OCI-LY3 (cell line): Measurements from ENCODE around the gene PSMA3.
A peak's percentile ranks its signal among the peaks of the same experiment; 100 is the strongest.

ENCODE experiments used
- H2AFZ ChIP-seq: fragments of 200-600, 300-600 bp; shearing (Covaris generic); 2 replicates; pipeline ENCODE4 v1.6.0; 2014; ENCODE audit warnings: antibody characterized with exemption, low read depth, low read length
- H3K27ac ChIP-seq: fragments of 200-600, 300-600 bp; sonication (generic); 2 replicates; pipeline ENCODE4 v1.5.1; 2014; ENCODE audit warnings: mild to moderate bottlenecking, low read length, moderate library complexity, mixed read lengths
- H3K27me3 ChIP-seq: fragments of 200-600, 300-600 bp; sonication (generic); 2 replicates; pipeline ENCODE4 v1.6.1; 2014; ENCODE audit warnings: low read depth, low read length, mixed read lengths
- H3K36me3 ChIP-seq: fragments of 200-600, 300-600 bp; sonication (generic); replicated peaks from 2 replicates; pipeline ENCODE3; 2014; ENCODE audit warnings: low read depth, low read length, mixed read lengths
- H3K4me1 ChIP-seq: fragments of 300-600, 200-600 bp; sonication (generic); 2 replicates; pipeline ENCODE4 v1.6.1; 2014; ENCODE audit warnings: low read length, mixed read lengths
- H3K4me2 ChIP-seq: fragments of 200-600, 300-600 bp; sonication (generic); 2 replicates; pipeline ENCODE4 v1.6.1; 2014; ENCODE audit warnings: low read length, mixed read lengths
- H3K4me3 ChIP-seq: fragments of 300-600, 200-600 bp; sonication (generic); 2 replicates; pipeline ENCODE4 v1.5.1; 2014; ENCODE audit warnings: antibody characterized with exemption, mild to moderate bottlenecking, low read length, moderate library complexity
- H3K79me2 ChIP-seq: fragments of 300-600, 200-600 bp; shearing (Covaris generic); 2 replicates; pipeline ENCODE4 v1.6.1; 2014; ENCODE audit warnings: mild to moderate bottlenecking, low read length, mixed read lengths
- H3K9ac ChIP-seq: fragments of 300-600, 200-600 bp; shearing (Covaris generic); 2 replicates; pipeline ENCODE4 v1.6.0; 2014; ENCODE audit warnings: mild to moderate bottlenecking, low read length, moderate library complexity
- H3K9me3 ChIP-seq: fragments of 200-600, 300-600 bp; shearing (Covaris generic); 2 replicates; pipeline ENCODE4 v1.6.1; 2014; ENCODE audit warnings: low read length, mixed read lengths; ENCODE audit not compliant: insufficient read depth
- H4K20me1 ChIP-seq: fragments of 200-600, 300-600 bp; sonication (generic); 2 replicates; pipeline ENCODE4 v1.6.1; 2016; ENCODE audit warnings: low read length, mixed read lengths; ENCODE audit not compliant: insufficient read depth
- CTCF ChIP-seq: fragments of 200-600, 300-600 bp; sonication (generic); IDR thresholded peaks from 2 replicates; pipeline ENCODE4 v1.5.1; 2014; ENCODE audit warnings: antibody characterized with exemption, low read length, low read depth
- EZH2phosphoT487 ChIP-seq: fragments of 200-600 bp; shearing (Covaris generic); IDR thresholded peaks from 2 replicates; pipeline ENCODE4 v1.6.1; 2018; ENCODE audit warnings: antibody characterized with exemption, mixed run types, low read depth

The PSMA3 gene

GRCh38 chr14:58216544-58216943 is 28.1 kb upstream of the PSMA3 start:
- no peak overlapping the region for H3K9ac ChIP-seq
- H3K4me1 ChIP-seq = no peaks in the 10 kb centered on the region
- H3K79me2 ChIP-seq = no peaks in the 10 kb centered on the region
- H3K4me2 ChIP-seq = no peak overlapping the region
- TF ChIP-seq CTCF (no peak), EZH2phosphoT487 (no peak)
- H4K20me1 ChIP-seq = no peaks in the 10 kb centered on the region
- no peaks in the 10 kb centered on the region for H3K9me3 ChIP-seq
- H3K36me3 ChIP-seq = peaks cover 8% of the 10 kb centered on the region
- no peaks in the 10 kb centered on the region for H3K27me3 ChIP-seq
- H2AFZ ChIP-seq = no peak overlapping the region
- no peak overlapping the region for H3K27ac ChIP-seq
- H3K4me3 ChIP-seq = no peak overlapping the region

GRCh38 chr14:58227096-58227819 is 17.4 kb upstream of the PSMA3 start:
- Histone ChIP-seq H3K36me3 (no peaks in the 10 kb centered on the region), H4K20me1 (no peaks in the 10 kb centered on the region)
- no peak for TF ChIP-seq EZH2phosphoT487

GRCh38 chr14:58238252-58239243 is 6.1 kb upstream of the PSMA3 start:
- H3K79me2 ChIP-seq = no peaks in the 10 kb centered on the region; the same call in 1 of the 2 replicates
- peak overlapping the region; percentile 93 for H3K4me2 ChIP-seq
- H3K27ac ChIP-seq = no peak overlapping the region
- peak overlapping the region; percentile 83 for H3K4me3 ChIP-seq
- TF ChIP-seq CTCF = no peak
- no peak for TF ChIP-seq EZH2phosphoT487
- peaks cover 16% of the 10 kb centered on the region for H3K4me1 ChIP-seq
- no peaks in the 10 kb centered on the region for H3K36me3 ChIP-seq
- H3K9ac ChIP-seq = peak overlapping the region; percentile 81
- no peaks in the 10 kb centered on the region for H4K20me1 ChIP-seq
- H2AFZ ChIP-seq = peak overlapping the region; percentile 80
- no peaks in the 10 kb centered on the region for H3K9me3 ChIP-seq
- H3K27me3 ChIP-seq = no peaks in the 10 kb centered on the region

More at GRCh38 chr14:58227096-58227819, 17.4 kb upstream of the PSMA3 start:
- Histone ChIP-seq H3K9me3 (no peaks in the 10 kb centered on the region), H3K79me2 (no peaks in the 10 kb centered on the region), H3K4me2 (no peak overlapping the region), H2AFZ (no peak overlapping the region), H3K27ac (no peak overlapping the region), H3K4me1 (no peaks in the 10 kb centered on the region), H3K4me3 (no peak overlapping the region), H3K27me3 (no peaks in the 10 kb centered on the region), H3K9ac (no peak overlapping the region)

GRCh38 chr14:58239244-58240195 is 5.1 kb upstream of the PSMA3 start:
- Histone ChIP-seq H3K9me3 (no peaks in the 10 kb centered on the region), H3K79me2 (no peaks in the 10 kb centered on the region; the same call in 1 of the 2 replicates), H3K4me3 (peak overlapping the region; percentile 83), H3K9ac (peak overlapping the region; percentile 81), H3K4me2 (peak overlapping the region; percentile 93), H3K27ac (peak overlapping the region; percentile 25), H4K20me1 (no peaks in the 10 kb centered on the region), H2AFZ (peak overlapping the region; percentile 80), H3K36me3 (no peaks in the 10 kb centered on the region), H3K27me3 (no peaks in the 10 kb centered on the region), H3K4me1 (peaks cover 17% of the 10 kb centered on the region)
- TF ChIP-seq EZH2phosphoT487 (no peak), CTCF (no peak)
